Measurements from ENCODE around the gene COL13A1.

Gene COL13A1

DNA sequence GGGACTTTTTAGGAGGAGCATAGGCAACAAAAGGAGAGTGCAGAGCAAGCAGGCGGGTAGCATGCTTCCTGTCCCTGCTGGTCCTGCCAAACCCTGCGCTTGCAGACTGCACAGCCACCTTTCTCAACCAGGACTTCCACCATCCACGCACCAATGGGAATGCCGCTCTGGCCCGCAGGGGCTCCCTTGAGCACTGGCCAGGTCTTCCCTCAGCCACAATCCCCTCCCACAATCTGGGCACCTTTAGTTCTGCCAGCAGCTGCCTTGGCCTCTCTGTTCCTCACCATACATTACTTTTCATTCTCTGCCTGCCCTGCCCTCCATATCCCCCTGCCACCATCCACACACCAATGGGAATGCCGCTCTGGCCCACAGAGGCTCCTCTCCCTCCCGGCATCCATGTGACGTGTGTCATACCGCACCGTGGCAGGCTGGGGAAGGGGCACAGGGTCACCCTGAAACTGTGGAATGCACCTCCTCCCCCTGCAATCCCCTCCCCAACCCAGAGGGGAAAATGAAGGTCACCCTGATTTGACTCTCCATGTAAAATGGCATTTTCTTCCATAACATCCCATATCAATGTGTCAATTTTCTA, 153.6 kb downstream of the COL13A1 start:
- DNase-seq = no peak

GRCh38 chr10:69955897-69956740, 154.4 kb downstream of the COL13A1 start:
- DNase-seq = no peak

GRCh38 chr10:69956741-69957230, 155.1 kb downstream of the COL13A1 start:
- DNase-seq = no peak

GRCh38 chr10:69957241-69957885, 155.7 kb downstream of the COL13A1 start:
- DNase-seq = peak; percentile 82

DNA sequence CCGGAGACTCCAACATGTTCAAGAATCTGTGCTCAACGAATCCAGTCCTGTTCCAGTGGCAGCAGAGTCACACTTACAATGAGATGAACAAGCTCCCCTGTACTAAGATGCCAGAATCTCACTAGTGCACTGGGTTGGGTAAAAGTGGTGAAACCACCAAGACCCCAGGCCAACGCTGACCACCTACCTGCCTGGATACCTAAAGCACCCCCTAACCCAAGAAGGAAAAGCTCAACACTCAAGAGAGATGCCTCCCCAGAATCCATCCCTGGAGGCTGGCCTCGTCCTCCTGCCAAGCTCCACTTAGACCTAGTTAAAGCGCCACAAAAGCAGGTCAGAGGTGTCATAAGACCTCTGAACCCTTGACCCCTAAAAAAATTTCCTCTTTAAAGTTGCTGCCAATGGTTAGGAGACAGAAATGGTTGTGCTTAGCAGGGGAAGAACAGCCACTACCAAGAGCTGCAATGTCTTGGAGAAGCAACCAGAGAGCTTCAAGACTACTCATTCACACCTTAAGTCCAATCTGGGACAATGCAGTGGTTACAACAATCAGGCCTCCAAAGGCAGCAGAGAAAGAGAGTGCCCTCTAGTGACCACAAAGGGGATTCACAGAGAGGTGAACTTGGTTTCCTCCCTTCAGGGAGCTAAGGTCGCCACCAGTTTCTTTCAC, 156.3 kb downstream of the COL13A1 start:
- DNase-seq = peak; percentile 69

GRCh38 chr10:69958556-69958902, 156.8 kb downstream of the COL13A1 start:
- no peak for DNase-seq

DNA sequence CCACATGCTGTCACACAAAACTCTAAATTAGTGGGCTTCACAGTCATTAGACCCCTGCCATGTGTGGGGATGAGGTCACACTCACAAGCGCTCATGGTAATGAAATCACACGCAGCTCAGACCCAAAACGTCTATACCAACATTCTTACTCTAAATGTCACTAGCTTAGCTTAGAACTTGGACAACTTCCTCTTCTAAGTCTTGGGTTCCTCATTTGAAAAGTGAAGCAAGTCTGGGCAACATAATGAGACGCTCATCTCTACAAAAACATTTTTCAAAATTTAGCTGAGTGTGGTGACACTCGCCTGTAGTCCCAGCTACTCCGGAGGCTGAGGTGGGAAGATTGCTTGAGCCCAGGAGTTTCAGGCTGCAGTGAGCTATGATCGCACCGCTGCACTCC, 158.2 kb downstream of the COL13A1 start:
- peak; percentile 94 for DNase-seq

DNA sequence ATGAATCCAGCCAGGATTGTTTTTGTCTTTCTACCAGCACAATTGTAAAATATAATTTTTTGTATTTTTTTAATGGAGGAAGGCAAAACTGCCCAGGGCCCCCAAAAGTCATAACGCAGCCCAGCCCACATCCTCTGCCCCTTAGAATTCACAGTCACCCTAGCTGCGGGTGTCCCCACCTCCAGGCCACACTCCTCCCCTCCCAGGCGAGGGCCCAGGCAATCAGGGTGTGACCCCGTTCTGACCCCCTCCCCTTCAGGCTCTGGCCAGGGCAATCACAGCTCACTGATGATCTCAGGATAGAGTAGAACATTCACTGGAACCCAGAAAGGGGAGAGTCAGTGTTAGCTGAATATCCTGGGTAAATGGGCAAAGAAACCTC, 158.9 kb downstream of the COL13A1 start:
- DNase-seq = no peak

DNA sequence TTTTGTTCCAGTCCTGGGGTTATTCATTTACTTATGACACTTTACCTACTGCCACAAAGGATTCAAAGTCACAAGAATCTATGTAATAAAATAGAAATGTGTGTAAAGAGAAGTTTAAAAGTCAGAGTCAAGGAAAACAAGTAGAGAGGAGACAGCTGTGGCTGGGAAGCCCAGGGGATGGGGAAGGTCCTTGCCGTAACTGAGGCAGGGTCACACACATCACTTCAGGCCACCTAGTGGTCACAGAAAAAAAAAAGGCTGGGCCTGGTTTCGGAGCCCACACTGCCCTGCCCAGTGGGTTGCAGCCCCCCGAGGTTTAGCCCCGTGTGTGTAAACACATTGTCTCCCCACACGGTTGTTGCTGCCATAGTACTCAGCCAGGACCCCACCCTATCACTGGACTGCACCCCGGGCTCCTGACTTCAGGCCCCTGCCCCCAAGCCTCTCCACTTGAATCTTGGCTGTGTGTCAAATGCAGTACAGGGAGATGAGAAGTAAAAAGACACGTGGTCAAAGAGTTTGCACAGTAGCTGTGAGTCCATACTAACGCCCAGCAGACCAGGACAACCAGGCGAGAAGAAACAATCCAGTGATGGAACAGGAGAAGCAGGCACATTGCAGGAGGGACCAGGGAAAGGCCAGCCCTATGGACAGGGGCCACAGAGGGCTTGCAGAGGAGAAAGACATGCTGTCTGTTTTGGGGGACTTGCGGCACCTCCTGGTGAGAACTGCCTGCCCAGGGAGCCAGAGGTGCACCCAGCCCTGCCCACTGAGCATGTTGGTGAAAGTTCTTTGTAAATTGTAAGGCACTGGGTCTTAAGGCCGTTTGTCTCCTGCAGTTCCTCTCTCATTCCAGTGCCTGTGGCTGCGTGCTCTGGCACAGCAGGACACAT, 159.5 kb downstream of the COL13A1 start:
- no peak for DNase-seq

DNA sequence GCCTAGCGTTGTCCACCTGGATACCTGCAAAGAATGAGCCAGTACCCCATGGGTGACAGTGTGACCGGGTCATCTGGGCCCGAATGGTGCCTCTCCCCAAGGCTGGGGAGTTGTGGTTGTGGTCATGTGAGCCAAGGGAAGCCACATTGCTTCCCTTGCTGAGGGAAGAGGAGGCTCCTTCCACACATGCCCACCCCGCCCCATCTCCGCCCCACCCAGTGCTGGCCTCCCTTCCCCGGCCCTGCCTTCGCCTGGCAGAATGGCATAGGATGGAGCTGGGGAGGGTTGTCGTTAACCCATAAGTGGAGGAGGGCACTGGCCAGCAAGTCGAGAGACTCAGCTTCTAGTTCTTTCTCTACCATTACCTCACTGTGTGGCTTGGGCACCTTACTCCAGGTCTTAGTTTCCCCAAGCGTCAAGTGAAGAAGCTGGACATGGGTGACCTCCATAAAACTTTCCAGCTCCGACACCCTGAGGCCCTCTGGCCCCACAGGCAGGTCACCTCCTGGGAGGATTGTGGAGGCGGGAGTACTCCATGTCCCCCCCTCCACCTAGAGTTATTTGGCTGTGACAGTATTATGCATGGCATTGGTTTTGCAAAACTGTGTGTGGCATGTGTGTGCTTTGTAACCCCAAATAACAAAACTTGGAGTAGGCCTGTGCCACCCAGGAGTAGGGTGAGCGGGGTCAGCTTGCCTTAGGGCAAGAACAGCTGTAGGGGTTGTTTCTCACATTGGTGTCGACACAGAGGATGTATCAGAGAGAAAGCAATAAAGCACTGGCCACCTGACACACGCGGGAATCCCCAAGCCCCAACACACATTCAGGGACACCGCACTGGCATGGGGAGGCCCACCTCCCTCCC, 160.4 kb downstream of the COL13A1 start:
- DNase-seq = no peak

- no peak for DNase-seq
Observed at GRCh38 chr10:69962746-69963135, 161.0 kb downstream of the COL13A1 start.

DNA sequence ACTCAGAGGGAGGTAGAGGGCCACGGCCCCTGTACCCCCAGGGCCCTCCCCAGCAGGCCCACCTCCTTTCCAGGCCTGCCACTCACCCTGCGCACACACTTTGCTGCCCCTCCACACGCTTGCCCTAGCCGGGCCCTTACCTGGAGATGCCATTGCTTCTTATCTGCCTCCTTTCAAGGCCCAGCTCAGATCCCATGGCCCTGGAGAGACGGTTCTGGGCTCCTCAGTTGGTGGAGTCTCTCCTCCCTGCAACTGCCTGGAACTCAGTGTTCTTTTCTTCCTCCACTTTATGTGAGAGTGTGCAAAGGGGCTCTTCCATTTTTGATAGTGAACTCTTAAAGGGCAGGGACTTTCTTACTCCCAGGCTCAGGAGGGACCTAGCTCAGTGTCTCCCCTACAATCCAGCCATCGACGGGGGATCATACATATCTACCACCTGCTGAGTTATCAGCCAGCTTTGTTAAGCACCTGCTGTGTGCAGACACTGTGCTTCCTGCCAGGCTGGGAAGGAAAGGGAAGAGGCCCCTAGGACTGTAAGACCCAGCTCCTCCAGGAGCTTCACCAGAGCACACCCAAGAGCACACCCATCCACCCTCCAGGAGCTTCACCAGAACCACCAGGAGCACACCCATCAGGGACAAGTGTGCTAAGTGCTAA, 161.6 kb downstream of the COL13A1 start:
- DNase-seq = no peak

GRCh38 chr10:69963835-69964710, 162.4 kb downstream of the COL13A1 start:
- no peak for DNase-seq

DNA sequence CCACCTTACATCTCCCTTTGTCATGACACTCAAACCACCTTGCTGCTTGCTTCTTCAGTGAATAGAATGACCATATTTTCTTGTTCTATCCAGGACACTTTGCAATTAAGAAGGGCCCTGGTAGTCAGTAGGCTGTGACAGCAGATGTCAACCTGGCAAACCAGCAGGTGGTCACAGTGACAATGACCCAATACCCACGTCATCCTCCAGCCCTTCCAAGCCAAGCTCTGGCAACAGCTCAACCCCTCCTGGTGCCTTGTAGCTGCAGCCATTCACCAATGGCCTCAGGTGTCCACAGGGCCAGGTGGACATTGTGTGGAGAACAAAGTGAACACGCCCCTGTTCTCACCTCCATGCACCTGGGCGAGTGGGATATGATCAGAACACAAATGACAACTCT, 163.4 kb downstream of the COL13A1 start:
- DNase-seq = no peak

GRCh38 chr10:69965919-69966662, 164.4 kb downstream of the COL13A1 start:
- no peak for DNase-seq

- no peak for DNase-seq
Observed at GRCh38 chr10:69968830-69969229, 167.1 kb downstream of the COL13A1 start.

DNA sequence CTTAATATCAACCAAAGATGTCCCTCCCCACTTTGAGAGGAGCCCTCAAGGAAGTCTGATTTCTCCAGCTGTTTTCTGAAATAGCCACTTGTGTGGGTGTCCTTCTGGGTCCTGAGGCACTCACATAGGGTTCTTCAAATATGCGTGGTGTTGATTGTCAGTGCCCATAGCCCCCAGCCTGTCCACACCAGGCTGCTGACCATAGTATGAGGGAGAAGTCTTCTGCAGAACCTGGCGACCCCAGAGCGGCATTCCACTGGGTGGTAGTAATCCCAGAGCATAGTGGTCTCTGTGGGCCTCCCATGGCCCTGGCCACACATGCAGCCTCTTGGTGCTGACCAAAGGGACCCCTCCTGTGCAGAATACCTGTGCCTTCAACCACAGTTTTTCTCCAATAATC, 168.3 kb downstream of the COL13A1 start:
- DNase-seq = no peak

DNA sequence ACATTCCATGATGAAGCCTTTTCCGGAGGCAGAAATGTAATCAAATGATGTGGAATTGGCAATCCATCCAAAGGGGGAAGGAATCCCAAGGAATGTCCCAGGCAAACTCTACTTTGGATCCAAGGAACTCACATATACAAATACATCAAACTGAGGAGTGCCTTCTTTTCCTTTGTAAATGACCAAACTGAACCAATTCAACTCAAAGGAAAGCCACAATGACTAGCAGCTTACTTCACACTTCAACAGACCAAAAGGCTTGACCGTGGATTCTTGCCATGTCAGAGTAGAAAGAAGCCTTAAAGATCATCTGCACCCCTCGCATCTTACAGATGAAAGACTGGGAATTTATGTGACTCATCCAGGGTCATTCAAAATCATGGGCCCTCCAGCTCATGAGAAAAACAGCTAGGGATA, 171.3 kb downstream of the COL13A1 start:
- DNase-seq = peak; percentile 43

- DNase-seq = no peak
Observed at GRCh38 chr10:69973678-69974077, 172.0 kb downstream of the COL13A1 start.

Measured in suppressor macrophage treated with lipopolysaccharide for 4 hours (primary cell).